ENCODE measurements around the gene TJP3.

DNA sequence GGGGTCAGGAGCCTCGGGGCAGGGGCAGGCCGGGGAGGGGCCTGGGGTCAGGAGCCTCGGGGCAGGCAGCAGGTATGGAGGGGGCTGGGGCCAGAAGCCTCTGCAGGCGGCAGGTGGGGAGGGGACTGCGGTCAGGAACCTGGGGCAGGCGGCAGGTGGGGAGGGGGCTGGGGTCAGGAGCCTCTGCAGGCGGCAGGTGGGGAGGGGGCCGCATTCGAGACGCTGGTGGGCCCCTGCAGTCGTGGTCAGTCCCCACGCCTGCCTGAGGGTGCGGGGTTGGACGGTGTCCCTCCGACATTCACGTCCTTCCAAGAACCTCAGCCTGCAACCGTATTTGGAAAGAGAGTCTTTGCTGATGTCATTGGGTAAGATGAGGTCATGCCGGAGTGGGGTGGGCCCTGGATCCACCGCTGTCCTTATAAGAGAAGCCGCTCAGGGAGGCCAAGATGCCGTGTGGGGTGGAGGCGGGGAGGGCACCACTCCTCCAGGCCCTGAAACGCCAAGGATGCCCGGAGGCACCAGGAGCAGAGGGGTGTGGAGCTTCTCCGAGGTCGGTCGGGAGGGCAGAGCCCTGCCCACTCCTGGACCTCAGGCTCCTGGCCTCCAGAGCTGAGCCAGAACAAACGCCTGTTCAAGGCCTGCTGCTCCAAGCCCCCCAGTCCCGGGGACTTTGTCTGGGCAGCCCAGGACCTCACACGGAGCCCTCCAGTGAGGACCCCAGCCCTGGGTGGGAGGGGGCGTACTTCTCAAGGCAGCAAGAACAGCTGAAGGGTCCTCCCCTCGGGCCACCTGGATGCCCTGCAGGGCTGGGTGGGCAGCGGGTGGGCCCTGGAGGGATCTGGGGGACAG, 38.0 kb upstream of the TJP3 start:
- TF ChIP-seq, protein P1, sequence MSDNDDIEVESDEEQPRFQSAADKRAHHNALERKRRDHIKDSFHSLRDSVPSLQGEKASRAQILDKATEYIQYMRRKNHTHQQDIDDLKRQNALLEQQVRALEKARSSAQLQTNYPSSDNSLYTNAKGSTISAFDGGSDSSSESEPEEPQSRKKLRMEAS (IDR thresholded peaks at IDR 0.05; ENCODE audit: low read depth, low read length), result no peak
- TF ChIP-seq, protein P2, sequence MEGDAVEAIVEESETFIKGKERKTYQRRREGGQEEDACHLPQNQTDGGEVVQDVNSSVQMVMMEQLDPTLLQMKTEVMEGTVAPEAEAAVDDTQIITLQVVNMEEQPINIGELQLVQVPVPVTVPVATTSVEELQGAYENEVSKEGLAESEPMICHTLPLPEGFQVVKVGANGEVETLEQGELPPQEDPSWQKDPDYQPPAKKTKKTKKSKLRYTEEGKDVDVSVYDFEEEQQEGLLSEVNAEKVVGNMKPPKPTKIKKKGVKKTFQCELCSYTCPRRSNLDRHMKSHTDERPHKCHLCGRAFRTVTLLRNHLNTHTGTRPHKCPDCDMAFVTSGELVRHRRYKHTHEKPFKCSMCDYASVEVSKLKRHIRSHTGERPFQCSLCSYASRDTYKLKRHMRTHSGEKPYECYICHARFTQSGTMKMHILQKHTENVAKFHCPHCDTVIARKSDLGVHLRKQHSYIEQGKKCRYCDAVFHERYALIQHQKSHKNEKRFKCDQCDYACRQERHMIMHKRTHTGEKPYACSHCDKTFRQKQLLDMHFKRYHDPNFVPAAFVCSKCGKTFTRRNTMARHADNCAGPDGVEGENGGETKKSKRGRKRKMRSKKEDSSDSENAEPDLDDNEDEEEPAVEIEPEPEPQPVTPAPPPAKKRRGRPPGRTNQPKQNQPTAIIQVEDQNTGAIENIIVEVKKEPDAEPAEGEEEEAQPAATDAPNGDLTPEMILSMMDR (IDR thresholded peaks at IDR 0.05; ENCODE audit: low read depth, low read length), result no peak
- TF ChIP-seq POLR2A (IDR thresholded peaks at IDR 0.05; ENCODE audit: extremely low read depth, insufficient read length), result no peak
